Stimulated activated naive CD4-positive, alpha-beta T cell treated with Interleukin-2 at 50 U/mL for 16 hours (primary cell): ENCODE data around the gene OLFML2B.
"Not testable (repeated sequence)": the region's sequence is repeated elsewhere in the genome, so short reads cannot be mapped to it uniquely, and the experiment has no call there.

Source experiments
- DNase-seq: peaks from one replicate; lab custom pipeline; 2025; lab: John Stamatoyannopoulos, UW

The OLFML2B gene

GRCh38 chr1:162035241-162035640 is 11.6 kb upstream of the OLFML2B start:
- no peak for DNase-seq

GRCh38 chr1:162033428-162033827 is 9.8 kb upstream of the OLFML2B start:
- DNase-seq = no peak

- DNase-seq = no peak
Measured at GRCh38 chr1:162030759-162031280, 7.2 kb upstream of the OLFML2B start.

- DNase-seq = no peak
Measured at GRCh38 chr1:162029157-162029556, 5.5 kb upstream of the OLFML2B start.

- no peak for DNase-seq
Measured at GRCh38 chr1:162028726-162029125, 5.1 kb upstream of the OLFML2B start.

- no peak for DNase-seq
Measured at GRCh38 chr1:162026881-162027280, 3.2 kb upstream of the OLFML2B start.

GRCh38 chr1:162025541-162025940 is 1.9 kb upstream of the OLFML2B start:
- DNase-seq = no peak

- DNase-seq = no peak
Measured at GRCh38 chr1:162023181-162023546, 505 bp downstream of the OLFML2B start.

GRCh38 chr1:162022626-162023025 is 1.0 kb downstream of the OLFML2B start:
- DNase-seq = no peak

- no peak for DNase-seq
Measured at GRCh38 chr1:162021124-162021523, 2.5 kb downstream of the OLFML2B start.

- DNase-seq = no peak
Measured at GRCh38 chr1:162020150-162020549, 3.5 kb downstream of the OLFML2B start.

GRCh38 chr1:162019446-162019845 is 4.2 kb downstream of the OLFML2B start:
- no peak for DNase-seq

- DNase-seq = no peak
Measured at GRCh38 chr1:162019006-162019405, 4.7 kb downstream of the OLFML2B start.

- no peak for DNase-seq
Measured at GRCh38 chr1:162018418-162018817, 5.3 kb downstream of the OLFML2B start.

- not testable (repeated sequence) for DNase-seq
Measured at GRCh38 chr1:162017791-162018190, 5.9 kb downstream of the OLFML2B start.

- DNase-seq = no peak
Measured at GRCh38 chr1:162016631-162017030, 7.0 kb downstream of the OLFML2B start.

- DNase-seq = no peak
Measured at GRCh38 chr1:162015196-162015595, 8.5 kb downstream of the OLFML2B start.

GRCh38 chr1:162014202-162014601 is 9.5 kb downstream of the OLFML2B start:
- DNase-seq = no peak

GRCh38 chr1:162013289-162013688 is 10.4 kb downstream of the OLFML2B start:
- DNase-seq = no peak

- no peak for DNase-seq
Measured at GRCh38 chr1:162011337-162012012, 12.2 kb downstream of the OLFML2B start.

GRCh38 chr1:162010175-162010506 is 13.5 kb downstream of the OLFML2B start:
- no peak for DNase-seq

- DNase-seq = no peak
Measured at GRCh38 chr1:162009501-162010174, 14.0 kb downstream of the OLFML2B start.

- no peak for DNase-seq
Measured at GRCh38 chr1:162008799-162009198, 14.9 kb downstream of the OLFML2B start.

- no peak for DNase-seq
Measured at GRCh38 chr1:162007466-162007865, 16.2 kb downstream of the OLFML2B start.
